GM21423 (cell line): ENCODE measurements around the gene C1QTNF1.

Source experiments
- ATAC-seq: cut with Tn5 transposase; IDR thresholded peaks from one replicate; pipeline ENCODE4 v1.9.1; 2021; ENCODE audit warnings: mild to moderate bottlenecking, moderate library complexity; ENCODE audit not compliant: unreplicated experiment

C1QTNF1 gene

GRCh38 chr17:79090443-79091225, 66.7 kb downstream of the C1QTNF1 start:
- no peak for ATAC-seq

GRCh38 chr17:79091226-79091670, 67.3 kb downstream of the C1QTNF1 start:
- no peak for ATAC-seq

- ATAC-seq: no peak
Observed at GRCh38 chr17:79092567-79092966, 68.6 kb downstream of the C1QTNF1 start.

- ATAC-seq: no peak
Observed at GRCh38 chr17:79093270-79093669, 69.3 kb downstream of the C1QTNF1 start.

- ATAC-seq: no peak
Observed at GRCh38 chr17:79094261-79094660, 70.3 kb downstream of the C1QTNF1 start.

GRCh38 chr17:79095345-79096055, 71.5 kb downstream of the C1QTNF1 start:
- ATAC-seq: no peak

GRCh38 chr17:79096477-79096876, 72.5 kb downstream of the C1QTNF1 start:
- no peak for ATAC-seq

GRCh38 chr17:79097226-79098055, 73.5 kb downstream of the C1QTNF1 start:
- ATAC-seq: no peak

GRCh38 chr17:79098282-79098867, 74.4 kb downstream of the C1QTNF1 start:
- ATAC-seq: no peak
